Fibroblast of the aortic adventitia (primary cell): Measurements from ENCODE around the gene TNS3. TPM values are rescaled to one million over a fixed set of nuclear protein-coding genes. Genes with fewer than 3 reads are reported as not detected.

ENCODE experiments used
- DNase-seq: peaks from one replicate; pipeline ENCODE4 v3.0.0-alpha.2; 2010; ENCODE audit warnings: low read depth
- H3K4me3 ChIP-seq: 2 replicates; pipeline ENCODE4 v1.5.1; 2011; ENCODE audit warnings: low read depth, mild to moderate bottlenecking, control low read depth, low read length, moderate library complexity
- CTCF ChIP-seq: IDR thresholded peaks from 2 replicates; pipeline ENCODE4 v1.5.1; 2011; ENCODE audit warnings: mild to moderate bottlenecking, low read length, control low read depth, inconsistent platforms; ENCODE audit not compliant: insufficient read depth
- total RNA-seq: library from RNA; depleted of rRNA; stranded (reverse); fragments of >200 nt; gene quantifications from 2 replicates; pipeline ENCODE4 v1.2.3, GENCODE V29; 2012; ENCODE audit warnings: low replicate concordance

The TNS3 gene
- total RNA-seq, 1 donor, result 28.3 TPM

GRCh38 chr7:47386273-47386835 lies 195.6 kb downstream of the TNS3 start:
- H3K4me3 ChIP-seq, result no peak overlapping the region
- TF ChIP-seq CTCF, result no peak
- no peak for DNase-seq

- no peak for TF ChIP-seq CTCF
- no peak for DNase-seq
- no peak overlapping the region for H3K4me3 ChIP-seq
These were observed 196.3 kb downstream of the TNS3 start for GRCh38 chr7:47385536-47386125.

- no peak for TF ChIP-seq CTCF
- no peak overlapping the region for H3K4me3 ChIP-seq
- no peak for DNase-seq
These were observed 197.0 kb downstream of the TNS3 start for GRCh38 chr7:47384755-47385535.

GRCh38 chr7:47383696-47384445 lies 198.0 kb downstream of the TNS3 start:
- DNase-seq, result no peak
- TF ChIP-seq CTCF, result no peak
- H3K4me3 ChIP-seq, result no peak overlapping the region

DNA sequence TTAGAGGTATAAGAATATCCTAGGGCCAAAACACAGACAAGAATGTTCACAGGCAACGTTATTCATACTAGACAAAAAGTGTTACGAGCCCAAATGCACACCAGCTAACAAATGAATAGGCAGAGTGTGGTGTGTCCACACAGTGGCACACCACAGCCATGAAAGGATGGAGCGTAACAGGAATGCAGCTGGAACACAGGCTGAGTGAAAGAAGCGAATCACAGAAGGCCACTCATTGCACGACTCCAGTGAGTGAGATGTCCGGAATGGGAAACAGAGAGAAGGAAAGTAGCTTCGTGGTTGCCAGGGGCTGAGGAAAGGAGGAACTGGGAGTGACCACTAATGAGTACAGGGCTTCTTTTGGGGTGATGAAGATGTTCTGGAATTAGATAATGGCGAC lies 198.8 kb downstream of the TNS3 start:
- H3K4me3 ChIP-seq, result no peak overlapping the region
- no peak for TF ChIP-seq CTCF
- no peak for DNase-seq

DNA sequence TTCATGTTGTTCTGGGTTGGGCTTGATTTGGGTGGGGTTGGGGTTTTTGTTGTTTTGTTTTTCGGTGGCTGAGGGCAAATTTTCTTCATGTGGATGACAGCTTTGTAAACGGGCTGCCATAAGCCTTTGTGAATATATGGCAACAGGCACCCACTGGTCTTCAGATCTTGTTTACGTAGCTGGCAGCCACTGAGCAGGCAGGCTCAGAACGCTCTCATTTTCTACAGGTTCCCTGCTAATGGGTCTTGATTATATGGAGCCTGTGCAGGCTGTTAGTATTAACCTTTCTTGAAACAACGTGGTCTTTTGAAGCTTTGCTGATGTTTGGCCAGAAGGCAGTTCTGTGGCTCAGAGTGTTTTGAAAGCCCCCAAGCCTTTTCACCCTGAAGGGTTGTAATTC lies 199.7 kb downstream of the TNS3 start:
- no peak for DNase-seq
- TF ChIP-seq CTCF, result no peak
- no peak overlapping the region for H3K4me3 ChIP-seq
